ENCODE results near the gene HDHD5.

HDHD5 gene

DNA sequence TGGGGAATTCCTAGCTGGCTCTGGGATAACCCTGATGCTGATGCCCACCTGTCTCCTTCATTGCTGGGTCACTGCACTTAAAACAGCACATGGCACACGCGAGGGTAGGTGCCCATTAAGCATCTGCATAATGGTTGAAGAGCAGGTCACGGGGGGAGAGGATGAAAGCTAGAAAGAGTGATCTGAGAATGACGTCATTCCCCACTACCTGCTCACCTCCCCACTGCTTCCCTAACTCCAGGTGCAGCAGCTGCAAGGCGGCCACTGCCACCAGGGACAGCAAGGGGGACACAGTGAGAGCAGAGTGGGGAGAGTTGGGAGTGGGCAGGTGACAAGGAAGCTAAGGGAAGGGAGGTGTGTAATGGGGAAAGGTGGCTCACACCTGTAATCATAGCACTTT, 33.1 kb upstream of the HDHD5 start:
- TF ChIP-seq, protein P1, sequence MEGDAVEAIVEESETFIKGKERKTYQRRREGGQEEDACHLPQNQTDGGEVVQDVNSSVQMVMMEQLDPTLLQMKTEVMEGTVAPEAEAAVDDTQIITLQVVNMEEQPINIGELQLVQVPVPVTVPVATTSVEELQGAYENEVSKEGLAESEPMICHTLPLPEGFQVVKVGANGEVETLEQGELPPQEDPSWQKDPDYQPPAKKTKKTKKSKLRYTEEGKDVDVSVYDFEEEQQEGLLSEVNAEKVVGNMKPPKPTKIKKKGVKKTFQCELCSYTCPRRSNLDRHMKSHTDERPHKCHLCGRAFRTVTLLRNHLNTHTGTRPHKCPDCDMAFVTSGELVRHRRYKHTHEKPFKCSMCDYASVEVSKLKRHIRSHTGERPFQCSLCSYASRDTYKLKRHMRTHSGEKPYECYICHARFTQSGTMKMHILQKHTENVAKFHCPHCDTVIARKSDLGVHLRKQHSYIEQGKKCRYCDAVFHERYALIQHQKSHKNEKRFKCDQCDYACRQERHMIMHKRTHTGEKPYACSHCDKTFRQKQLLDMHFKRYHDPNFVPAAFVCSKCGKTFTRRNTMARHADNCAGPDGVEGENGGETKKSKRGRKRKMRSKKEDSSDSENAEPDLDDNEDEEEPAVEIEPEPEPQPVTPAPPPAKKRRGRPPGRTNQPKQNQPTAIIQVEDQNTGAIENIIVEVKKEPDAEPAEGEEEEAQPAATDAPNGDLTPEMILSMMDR (IDR thresholded peaks at IDR 0.05; ENCODE audit: low read length, missing control alignments) = no peak
- DNase-seq (ENCODE audit: low read depth) = no peak

DNA sequence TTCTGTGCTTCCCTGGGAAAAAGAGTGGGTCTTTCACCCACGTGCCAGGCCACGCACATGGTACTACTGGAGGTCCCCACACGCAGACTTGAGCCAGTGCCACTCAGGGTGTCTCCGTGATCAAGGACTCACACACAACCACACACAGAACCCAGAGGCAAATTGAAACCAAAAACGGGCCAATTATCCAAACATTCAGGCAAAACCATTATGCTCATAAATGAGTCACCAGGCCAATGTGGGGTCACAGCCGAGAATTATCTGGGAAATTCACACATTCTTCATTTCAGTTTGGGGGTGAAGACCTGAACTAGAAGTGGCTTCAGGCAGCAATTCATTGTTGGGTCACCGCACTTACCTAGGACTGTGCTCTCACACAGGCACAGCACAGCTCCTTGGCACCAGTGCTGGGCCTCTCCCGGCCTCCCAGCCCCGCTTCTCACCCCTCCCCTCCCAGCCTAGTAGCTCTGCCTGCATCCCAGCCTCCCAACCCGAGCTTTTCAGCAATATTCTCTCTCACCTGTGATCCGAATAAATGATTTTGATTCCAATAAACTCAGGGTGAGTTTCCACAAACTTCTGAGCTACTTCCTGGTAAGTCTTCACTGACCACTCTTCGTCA, 32.2 kb upstream of the HDHD5 start:
- TF ChIP-seq, protein P1 (IDR thresholded peaks at IDR 0.05; ENCODE audit: low read length, missing control alignments) = no peak
- no peak overlapping the region for H3K4me3 ChIP-seq (replicated peaks; ENCODE audit: low read depth, low read length)
- DNase-seq (ENCODE audit: low read depth) = no peak

More for the DNA sequence above, 33.1 kb upstream of the HDHD5 start:
- no peak overlapping the region for H3K4me3 ChIP-seq (replicated peaks; ENCODE audit: low read depth, low read length)

DNA sequence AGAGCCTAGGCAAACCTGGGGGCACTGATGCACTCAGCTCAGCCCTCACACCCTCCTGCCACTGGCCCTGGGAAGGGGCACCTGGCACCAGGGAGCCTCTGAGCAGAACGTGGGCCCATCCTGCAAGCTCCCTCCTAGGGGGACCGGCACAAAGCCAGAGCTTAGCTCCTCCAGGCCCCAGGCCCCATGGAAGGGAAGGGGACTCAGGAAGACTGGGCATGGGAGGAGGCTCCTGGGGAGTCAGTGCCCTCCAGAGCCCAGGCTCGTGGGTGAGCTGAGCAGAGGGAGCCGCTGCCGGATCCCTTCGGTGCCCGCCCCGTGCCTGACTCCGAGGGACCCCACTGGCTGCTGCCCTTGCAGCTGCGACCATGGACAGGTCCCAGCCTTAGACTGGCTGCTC, 31.6 kb upstream of the HDHD5 start:
- no peak overlapping the region for H3K4me3 ChIP-seq (replicated peaks; ENCODE audit: low read depth, low read length)
- TF ChIP-seq, protein P1 (IDR thresholded peaks at IDR 0.05; ENCODE audit: low read length, missing control alignments) = no peak
- no peak for DNase-seq (ENCODE audit: low read depth)

DNA sequence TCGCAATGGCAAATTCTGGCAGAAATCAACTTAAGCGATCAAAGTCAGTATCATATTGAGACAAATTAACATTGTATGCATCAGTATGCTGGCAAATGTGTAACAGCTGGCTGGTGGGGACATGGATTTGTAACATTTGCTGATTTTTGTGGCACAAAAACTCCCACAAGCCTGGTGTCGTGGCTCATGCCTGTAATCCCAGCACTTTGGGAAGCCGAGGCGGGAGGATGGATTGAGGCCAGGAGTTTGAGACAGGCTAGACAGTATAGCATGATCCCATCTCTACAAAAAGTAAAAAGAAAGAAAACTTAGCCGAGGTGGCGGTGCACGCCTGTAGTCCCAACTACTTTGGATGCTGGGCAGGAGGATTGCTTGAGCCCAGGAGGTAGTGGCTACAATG, 17.6 kb upstream of the HDHD5 start:
- no peak overlapping the region for H3K4me3 ChIP-seq (replicated peaks; ENCODE audit: low read depth, low read length)
- TF ChIP-seq, protein P1 (IDR thresholded peaks at IDR 0.05; ENCODE audit: low read length, missing control alignments) = no peak
- no peak for DNase-seq (ENCODE audit: low read depth)

DNA sequence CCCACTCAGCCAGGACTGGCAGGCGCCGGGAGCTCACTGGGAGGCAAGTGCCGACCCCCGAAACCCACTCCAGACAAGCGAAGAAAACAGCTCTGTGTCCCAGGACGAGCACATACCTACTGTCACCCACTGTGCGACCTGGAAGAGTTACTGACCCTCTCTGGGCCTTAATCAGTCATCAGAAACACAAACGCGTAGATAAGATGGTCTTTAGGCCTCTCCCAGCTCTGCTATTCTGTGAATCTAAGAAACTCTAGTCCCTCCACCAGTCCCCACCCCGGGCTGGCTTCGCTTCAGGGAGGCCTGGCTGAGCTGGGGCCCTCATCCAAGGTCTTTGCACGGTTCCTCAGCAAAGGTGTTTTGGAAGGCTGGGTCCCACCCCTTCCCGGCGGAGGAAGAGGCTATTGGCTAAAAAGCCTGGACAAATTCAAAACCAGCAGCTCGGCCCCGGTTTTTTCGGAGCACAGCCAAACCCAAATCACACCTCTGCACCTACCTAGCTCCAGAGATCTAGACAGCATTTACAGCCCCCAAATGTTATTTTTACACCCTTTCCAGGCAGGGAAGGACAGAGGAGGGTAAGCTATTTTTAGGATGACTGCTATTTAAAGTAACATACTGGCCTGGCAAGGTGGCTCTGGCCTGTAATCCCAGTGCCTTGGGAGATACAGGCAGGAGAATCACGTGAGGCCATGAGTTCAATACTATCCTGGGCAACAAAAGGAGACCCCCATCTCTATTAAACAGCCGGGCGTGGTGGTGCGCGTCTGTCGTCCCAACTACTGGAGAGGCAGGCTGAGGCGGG, 13.2 kb upstream of the HDHD5 start:
- DNase-seq (ENCODE audit: low read depth) = no peak
- TF ChIP-seq, protein P1 (IDR thresholded peaks at IDR 0.05; ENCODE audit: low read length, missing control alignments) = no peak
- peak overlapping the region; percentile 62 for H3K4me3 ChIP-seq (replicated peaks; ENCODE audit: low read depth, low read length)

DNA sequence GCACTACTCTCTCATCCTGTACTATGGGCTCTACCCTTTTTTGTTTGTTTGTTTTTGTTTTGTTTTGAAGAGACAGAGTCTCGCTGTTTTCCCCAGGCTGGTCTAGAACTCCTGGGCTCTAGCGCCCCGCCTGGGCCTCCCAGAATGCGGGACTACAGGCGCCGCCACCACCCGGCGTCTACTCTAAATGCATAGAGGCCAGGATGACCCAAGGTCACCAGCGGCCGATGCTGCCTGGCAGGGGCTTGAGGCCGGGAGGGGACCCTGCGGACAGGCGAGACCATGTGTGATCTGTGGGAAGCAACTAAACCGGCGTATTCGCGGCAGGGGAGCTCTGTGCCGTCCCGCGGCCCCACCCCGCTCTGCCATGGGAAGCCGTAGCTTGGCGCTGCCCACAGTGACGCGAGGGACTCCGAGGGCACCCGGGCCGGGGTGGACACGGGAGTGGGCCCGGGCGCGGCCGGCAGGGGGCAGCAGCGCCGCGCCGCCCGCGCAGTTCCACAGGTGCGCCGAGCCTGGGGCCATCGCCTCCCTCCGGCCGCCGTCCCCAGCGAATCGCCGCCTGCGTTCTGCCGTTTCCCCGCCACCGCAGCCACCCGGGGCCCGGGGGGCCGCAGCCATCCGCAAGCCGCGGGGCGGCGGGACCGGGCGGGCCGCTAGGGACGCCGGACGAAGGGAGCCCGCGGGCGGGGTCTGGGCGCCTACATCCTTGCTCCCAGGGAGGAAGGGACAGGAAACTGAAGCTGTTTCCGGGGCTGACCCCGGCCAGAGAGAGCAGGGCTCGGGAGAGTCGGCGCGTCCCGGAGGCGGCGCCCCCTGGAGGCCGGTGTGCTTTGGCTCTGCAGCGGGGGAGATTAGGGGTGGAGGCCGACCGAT, 12.3 kb upstream of the HDHD5 start:
- H3K4me3 ChIP-seq (replicated peaks; ENCODE audit: low read depth, low read length) = peak overlapping the region; percentile 62
- TF ChIP-seq, protein P1 (IDR thresholded peaks at IDR 0.05; ENCODE audit: low read length, missing control alignments) = peak; percentile 73
- DNase-seq (ENCODE audit: low read depth) = peak; percentile 88
